CD14-positive monocyte (primary cell): ENCODE measurements around the gene CDK16. TPM values are rescaled to one million over a fixed set of nuclear protein-coding genes. Genes with fewer than 3 reads are reported as not detected.

Experiments
- DNase-seq, 3 donors: peaks; one replicate each; pipeline ENCODE4 v3.0.0-alpha.2; 2011 to 2022
- H2AFZ ChIP-seq: 2 replicates; pipeline ENCODE4 v1.6.0; 2012; ENCODE audit warnings: mild to moderate bottlenecking, low read depth, low read length, inconsistent platforms; ENCODE audit not compliant: insufficient read depth, poor library complexity, severe bottlenecking
- H3K27ac ChIP-seq, 2 donors: 1 replicate in 1 of 2; 2 replicates in 1 of 2; pipeline ENCODE4 v1.5.1; 2012 to 2013; ENCODE audit warnings: low read length in 2 of 2, control low read depth in 1 of 2, inconsistent platforms in 1 of 2, low read depth in 1 of 2, mild to moderate bottlenecking in 1 of 2
- H3K27me3 ChIP-seq, 2 donors: one replicate each; pipeline versions ENCODE4 v1.6.0 to v1.6.1; 2011 to 2013; ENCODE audit warnings: low read length in 2 of 2; ENCODE audit not compliant: control insufficient read depth in 2 of 2, insufficient read depth in 2 of 2
- H3K36me3 ChIP-seq, 2 donors: replicated peaks in 1 of 2; 1 replicate in 1 of 2; 2 replicates in 1 of 2; pipeline versions ENCODE4 v1.5.1 to v1.6.1; 2012 to 2013; ENCODE audit warnings: low read length in 2 of 2, control low read depth in 1 of 2, inconsistent platforms in 1 of 2, mild to moderate bottlenecking in 1 of 2; ENCODE audit not compliant: insufficient read depth in 2 of 2, control insufficient read depth in 1 of 2
- H3K4me1 ChIP-seq, 2 donors: 1 replicate in 1 of 2; 2 replicates in 1 of 2; pipeline versions ENCODE4 v1.5.1 to v1.6.1; 2012 to 2013; ENCODE audit warnings: low read length in 2 of 2, control low read depth in 1 of 2, inconsistent platforms in 1 of 2, mild to moderate bottlenecking in 1 of 2, moderate library complexity in 1 of 2; ENCODE audit not compliant: insufficient read depth in 2 of 2, control insufficient read depth in 1 of 2
- H3K4me2 ChIP-seq: replicated peaks from 2 replicates; pipeline ENCODE3; 2012; ENCODE audit warnings: low read length, moderate library complexity, mild to moderate bottlenecking; ENCODE audit not compliant: poor library complexity, severe bottlenecking; ENCODE audit errors: extremely low read depth
- H3K4me3 ChIP-seq, 3 experiments: fragments of 200-600 bp in 1 of 3; sonication (generic) in 1 of 3; replicated peaks in 1 of 3; 1 replicate in 2 of 3; 2 replicates in 1 of 3; pipeline ENCODE4 v1.5.1; 2011 to 2013; ENCODE audit warnings: low read length in 3 of 3, mild to moderate bottlenecking in 3 of 3, control low read depth in 2 of 3, low read depth in 2 of 3, inconsistent platforms in 1 of 3, moderate library complexity in 1 of 3
- H3K79me2 ChIP-seq: 2 replicates; pipeline ENCODE4 v1.6.0; 2012; ENCODE audit warnings: mild to moderate bottlenecking, control low read depth, inconsistent platforms, low read length, moderate library complexity; ENCODE audit not compliant: insufficient read depth
- H3K9ac ChIP-seq: 2 replicates; pipeline ENCODE4 v1.6.0; 2017; ENCODE audit warnings: low read length, mild to moderate bottlenecking; ENCODE audit not compliant: insufficient read depth, poor library complexity, severe bottlenecking
- H3K9me3 ChIP-seq, 2 donors: replicated peaks in 1 of 2; 1 replicate in 1 of 2; 2 replicates in 1 of 2; pipeline versions ENCODE4 v1.5.1 to v1.6.1; 2012 to 2013; ENCODE audit warnings: low read length in 2 of 2, control low read depth in 1 of 2; ENCODE audit not compliant: control insufficient read depth in 1 of 2, insufficient read depth in 1 of 2
- H4K20me1 ChIP-seq: 2 replicates; pipeline ENCODE4 v1.6.0; 2012; ENCODE audit warnings: mild to moderate bottlenecking, low read length, control low read depth, moderate library complexity; ENCODE audit not compliant: insufficient read depth
- H3K27ac Mint-ChIP-seq, 7 donors: one replicate each; pipeline ENCODE4 v1.8.0; 2020; ENCODE audit warnings: mild to moderate bottlenecking in 7 of 7, mixed read lengths in 7 of 7, moderate library complexity in 6 of 7, inconsistent platforms in 2 of 7
- H3K27me3 Mint-ChIP-seq, 3 donors: one replicate each; pipeline ENCODE4 v1.8.0; 2021 to 2022; ENCODE audit warnings: low read depth in 3 of 3, mild to moderate bottlenecking in 3 of 3, mixed read lengths in 3 of 3, moderate library complexity in 3 of 3, inconsistent platforms in 1 of 3
- H3K36me3 Mint-ChIP-seq, 2 donors: one replicate each; pipeline ENCODE4 v1.8.0; 2020; ENCODE audit warnings: mixed read lengths in 2 of 2, inconsistent platforms in 1 of 2, mild to moderate bottlenecking in 1 of 2
- H3K4me1 Mint-ChIP-seq: one replicate; pipeline ENCODE4 v1.8.0; 2020; ENCODE audit warnings: mild to moderate bottlenecking, mixed read lengths
- H3K4me3 Mint-ChIP-seq, 2 donors: one replicate each; pipeline ENCODE4 v1.8.0; 2020; ENCODE audit warnings: mild to moderate bottlenecking in 2 of 2, mixed read lengths in 2 of 2, moderate library complexity in 1 of 2
- H3K9me3 Mint-ChIP-seq, 7 donors: one replicate each; pipeline ENCODE4 v1.8.0; 2020 to 2022; ENCODE audit warnings: mixed read lengths in 7 of 7, mild to moderate bottlenecking in 6 of 7, moderate library complexity in 6 of 7, inconsistent platforms in 2 of 7
- CTCF ChIP-seq: fragments of 200-600 bp; IDR thresholded peaks from one replicate; pipeline ENCODE4 v1.8.0; 2022; ENCODE audit warnings: antibody characterized with exemption, mild to moderate bottlenecking
- WGBS: methylation state at CpG from one replicate; pipeline ENCODE4 v1.1.5; 2013; ENCODE audit warnings: missing lambda C conversion rate; ENCODE audit not compliant: insufficient coverage; 5-methylcytosine and 5-hydroxymethylcytosine counted together
- intact Hi-C, 2 donors: fragments of 100-400 bp; cut with micrococcal nuclease; formaldehyde crosslinking; loops; one replicate each; pipeline versions ENCODE4 v1.15.0 to v1.15.1; 2023
- polyA plus RNA-seq, 3 donors: library from polyadenylated mRNA; depleted of rRNA in 1 of 3; unstranded in 2 of 3; stranded (reverse) in 1 of 3; fragments of 300-500 nt in 2 of 3; fragments of >200 nt in 1 of 3; fragmentation: Illumina TruSeq in 2 of 3; gene quantifications; 1 replicate in 2 of 3; 2 replicates in 1 of 3; pipeline ENCODE4 v1.2.3, GENCODE V29; 2012 to 2021

CDK16 gene
- polyA plus RNA-seq, 3 donors = 7.3 to 97.4 (median 14.1) TPM

- no peaks in the 10 kb centered on the region for H3K4me1 Mint-ChIP-seq
These were observed 45.9 kb upstream of the CDK16 start for GRCh38 chrX:47172549-47172948.

GRCh38 chrX:47172971-47173792, 45.3 kb upstream of the CDK16 start:
- Histone ChIP-seq H3K4me1 (no peaks in the 10 kb centered on the region), H2AFZ (no peak overlapping the region), H3K36me3 (peaks cover 81 to 97% of the 10 kb centered on the region in 2 donors), H3K9ac (no peak overlapping the region), H3K27me3 (no peaks in the 10 kb centered on the region), H3K9me3 (no peaks in the 10 kb centered on the region), H3K4me2 (no peak overlapping the region), H3K27ac (no peak overlapping the region), H3K79me2 (peaks cover 14% of the 10 kb centered on the region), H4K20me1 (peaks cover 32% of the 10 kb centered on the region), H3K4me3 (no peak overlapping the region)
- intact Hi-C loops = no loop called here
- H3K9me3 Mint-ChIP-seq = peaks cover 0 to 1% (median 0%) of the 10 kb centered on the region in 7 donors
- DNase-seq = no peak
- peaks cover 62 to 91% of the 10 kb centered on the region in 2 donors for H3K36me3 Mint-ChIP-seq
- 97% methylated on average over 6 of the region's 18 CpGs for WGBS
- H3K4me1 Mint-ChIP-seq = no peaks in the 10 kb centered on the region
- TF ChIP-seq CTCF = no peak
- H3K27me3 Mint-ChIP-seq = peaks cover 0 to 55% (median 1%) of the 10 kb centered on the region in 3 donors
- no peak overlapping the region for H3K4me3 Mint-ChIP-seq
- H3K27ac Mint-ChIP-seq = no peak overlapping the region

More at GRCh38 chrX:47172549-47172948, 45.9 kb upstream of the CDK16 start:
- peaks cover 0 to 51% (median 1%) of the 10 kb centered on the region in 3 donors for H3K27me3 Mint-ChIP-seq
- no peaks in the 10 kb centered on the region for H3K9me3 ChIP-seq
- H3K79me2 ChIP-seq = peaks cover 20% of the 10 kb centered on the region
- H3K4me1 ChIP-seq = no peaks in the 10 kb centered on the region
- no peaks in the 10 kb centered on the region for H3K27me3 ChIP-seq
- DNase-seq = no peak
- TF ChIP-seq CTCF = no peak
- no peak overlapping the region for H3K4me3 Mint-ChIP-seq
- intact Hi-C loops = no loop called here
- no peak overlapping the region for H3K27ac ChIP-seq
- no peak overlapping the region for H2AFZ ChIP-seq
- H3K4me2 ChIP-seq = no peak overlapping the region
- H4K20me1 ChIP-seq = peaks cover 32% of the 10 kb centered on the region
- H3K9ac ChIP-seq = no peak overlapping the region
- 100% methylated on average over 3 of the region's 7 CpGs for WGBS
- peaks cover 56 to 84% of the 10 kb centered on the region in 2 donors for H3K36me3 Mint-ChIP-seq
- H3K27ac Mint-ChIP-seq = no peak overlapping the region
- H3K36me3 ChIP-seq = peaks cover 76 to 91% of the 10 kb centered on the region in 2 donors
- H3K4me3 ChIP-seq = no peak overlapping the region
- H3K9me3 Mint-ChIP-seq = peaks cover 0 to 1% (median 0%) of the 10 kb centered on the region in 7 donors
